ENCODE data around the gene DPCD. TPM values are rescaled to one million over a fixed set of nuclear protein-coding genes. Genes with fewer than 3 reads are reported as not detected.

The DPCD gene
- total and polyA plus RNA-seq, 2 of the 8 experiments (the other 6 are each of a cell fraction or from before 2014, with no cell fraction given) = 21.2 to 31.4 TPM

DNA sequence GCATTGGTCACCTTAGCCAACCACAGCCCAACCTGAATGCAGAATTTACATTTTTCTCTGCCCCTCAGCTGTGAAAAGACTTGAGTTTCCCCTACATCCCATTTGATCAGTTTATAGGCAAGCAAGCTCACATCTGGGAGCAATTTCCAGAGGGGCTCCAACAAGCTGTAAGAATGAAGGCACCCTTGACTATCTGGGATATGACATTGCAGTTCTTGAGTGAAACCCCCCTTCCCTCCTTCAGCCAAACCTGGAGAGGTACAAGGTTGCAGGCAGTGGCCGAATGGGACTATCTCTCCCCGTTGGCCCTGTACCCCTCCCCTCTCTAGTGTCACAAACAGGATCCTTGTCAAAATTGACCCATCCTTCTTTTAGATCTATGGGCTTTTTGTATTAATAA is 30.6 kb upstream of the DPCD start:
- CTCF ChIA-PET (ENCODE audit: partially characterized antibody) = interaction anchor here (1.1 to 8.5 kb wide), 8 partner anchors 12 to 344 kb away, joined by 3 to 65 read pairs (median 6); no protein-coding TSS in a partner anchor
- no peak overlapping the region for H3K4me2 ChIP-seq (ENCODE audit: insufficient read depth in 1 of 2, low read depth in 2 of 2, low read length in 2 of 2)

More for the DNA sequence above, 30.6 kb upstream of the DPCD start:
- H3K27ac ChIP-seq (ENCODE audit: low read depth, low read length) = no peak overlapping the region
- H3K27me3 ChIP-seq (replicated peaks in 1 of 4; ENCODE audit: control insufficient read depth in 3 of 4, extremely low read depth in 1 of 4, insufficient read depth in 3 of 4, low read length in 3 of 4) = no peaks in the 10 kb centered on the region
- TF ChIP-seq CEBPB (IDR thresholded peaks at IDR 0.05; ENCODE audit: low read depth, low read length) (no peak), HDAC2 (IDR thresholded peaks at IDR 0.05; ENCODE audit: borderline replicate concordance in 1 of 2, low read depth in 2 of 2, low read length in 2 of 2) (no peak), SIRT6 (IDR thresholded peaks at IDR 0.05; ENCODE audit: low read length) (no peak), POLR2A (IDR thresholded peaks at IDR 0.05; ENCODE audit: control extremely low read depth in 1 of 2, low read depth in 2 of 2, low read length in 2 of 2) (no peak)
- TF ChIP-seq, protein P1, sequence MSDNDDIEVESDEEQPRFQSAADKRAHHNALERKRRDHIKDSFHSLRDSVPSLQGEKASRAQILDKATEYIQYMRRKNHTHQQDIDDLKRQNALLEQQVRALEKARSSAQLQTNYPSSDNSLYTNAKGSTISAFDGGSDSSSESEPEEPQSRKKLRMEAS (IDR thresholded peaks at IDR 0.05) = no peak
- no peak overlapping the region for H3K14ac ChIP-seq (ENCODE audit: insufficient read length)
- H3K4me1 ChIP-seq (replicated peaks in 1 of 4; ENCODE audit: control insufficient read depth in 3 of 4, insufficient read depth in 4 of 4, low read length in 3 of 4) = peaks cover 0 to 2% (median 0%) of the 10 kb centered on the region in 4 experiments; a peak in 2 of 7 replicates
- H3K23me2 ChIP-seq (ENCODE audit: low read depth, low read length) = no peaks in the 10 kb centered on the region
- H4K91ac ChIP-seq (replicated peaks; ENCODE audit: insufficient read length, low read length) = no peak overlapping the region
- POLR2A ChIA-PET (ENCODE audit: partially characterized antibody) = no interaction called here
- H2AFZ ChIP-seq (ENCODE audit: low read length) = no peak overlapping the region
- DNase-seq (ENCODE audit: low read depth in 1 of 2, low spot score in 2 of 2) = no peak
- no peaks in the 10 kb centered on the region for H3K36me3 ChIP-seq (ENCODE audit: control insufficient read depth in 2 of 4, insufficient read depth in 4 of 4, low read length in 3 of 4)
- H4K5ac ChIP-seq (ENCODE audit: insufficient read length, low read depth, low read length) = no peak overlapping the region
- H3K18ac ChIP-seq (ENCODE audit: extremely low read depth, low read length) = 0 out of 2 replicates have a peak overlapping the region, but pooled peaks have one; percentile 15
- H4K8ac ChIP-seq (ENCODE audit: extremely low read depth, insufficient read depth, low read length) = no peak overlapping the region
- no peaks in the 10 kb centered on the region for H3K79me1 ChIP-seq (ENCODE audit: low read depth, low read length)
- WGBS, 2 experiments (ENCODE audit: extremely low coverage in 1 of 2, insufficient coverage in 1 of 2, insufficient read length in 1 of 2, insufficient replicate concordance in 2 of 2, low coverage in 1 of 2, low lambda C conversion rate in 2 of 2, missing lambda C conversion rate in 1 of 2) = 78% methylated on average over 2 of the region's 2 CpGs; no CpG with 5 or more reads in 1 of the 2 experiments
- H3K56ac ChIP-seq (replicated peaks; ENCODE audit: insufficient read length, low read depth, low read length) = no peak overlapping the region
- 0 out of 2 replicates have a peak overlapping the region, but pooled peaks have one; percentile 49 for H2BK20ac ChIP-seq (ENCODE audit: low read length)
- H2BK12ac ChIP-seq (ENCODE audit: low read depth, low read length) = no peak overlapping the region; the same call in 1 of the 2 replicates
- FAIRE-seq = no peak
- no peak overlapping the region for H2BK15ac ChIP-seq (ENCODE audit: low read length)
- H4K20me1 ChIP-seq (replicated peaks in 1 of 2; ENCODE audit: control insufficient read depth in 1 of 2, insufficient read depth in 2 of 2, low read length in 2 of 2) = peaks cover 0 to 2% of the 10 kb centered on the region in 2 experiments
- no peak overlapping the region for H3K4me3 ChIP-seq (ENCODE audit: extremely low read depth in 1 of 4, insufficient read depth in 2 of 4, low read depth in 3 of 4, low read length in 4 of 4)
- H3K23ac ChIP-seq (ENCODE audit: insufficient read length) = no peak overlapping the region
- H2AK5ac ChIP-seq (ENCODE audit: low read depth, low read length) = no peak overlapping the region
- H3K4ac ChIP-seq (replicated peaks; ENCODE audit: insufficient read length, low read depth, low read length) = no peak overlapping the region
- no peaks in the 10 kb centered on the region for H3K79me2 ChIP-seq (ENCODE audit: control insufficient read depth in 1 of 2, insufficient read depth in 2 of 2, low read length in 2 of 2)
- H3K9me3 ChIP-seq (ENCODE audit: insufficient read depth in 2 of 2, low read depth in 1 of 2, low read length in 1 of 2) = no peaks in the 10 kb centered on the region
- H3K9ac ChIP-seq (replicated peaks in 1 of 4; ENCODE audit: extremely low read depth in 1 of 4, low read depth in 3 of 4, low read length in 3 of 4) = no peak overlapping the region
- H2BK5ac ChIP-seq (ENCODE audit: low read depth, low read length) = peak overlapping the region; percentile 52; the same call in 1 of the 2 replicates
- no peak overlapping the region for H2BK120ac ChIP-seq (replicated peaks; ENCODE audit: low read depth, low read length)

Measured in H1 (cell line).